Adrenal gland (tissue), 5 donors: ENCODE results near the gene USP49.

Source experiments
- POLR2A ChIP-seq, 2 donors: fragments of 450-650 bp; IDR thresholded peaks; one replicate each; pipeline ENCODE4 v1.6.1; 2017; ENCODE audit warnings: antibody characterized with exemption in 2 of 2, mild to moderate bottlenecking in 2 of 2, moderate library complexity in 1 of 2
- TF ChIP-seq, protein P1 (sequence below), 6 experiments: fragments of 450-650 bp in 4 of 6; fragments of 200-600 bp in 2 of 6; sonication (generic) in 1 of 6; IDR thresholded peaks; 1 replicate in 5 of 6; 2 replicates in 1 of 6; pipeline versions ENCODE4 v1.5.1 to v1.8.0; 2016 to 2021; ENCODE audit warnings: antibody characterized with exemption in 6 of 6, mild to moderate bottlenecking in 2 of 6, moderate library complexity in 1 of 6
- donor health status: DM: no; HTN: no; CAD: no.

DNA sequence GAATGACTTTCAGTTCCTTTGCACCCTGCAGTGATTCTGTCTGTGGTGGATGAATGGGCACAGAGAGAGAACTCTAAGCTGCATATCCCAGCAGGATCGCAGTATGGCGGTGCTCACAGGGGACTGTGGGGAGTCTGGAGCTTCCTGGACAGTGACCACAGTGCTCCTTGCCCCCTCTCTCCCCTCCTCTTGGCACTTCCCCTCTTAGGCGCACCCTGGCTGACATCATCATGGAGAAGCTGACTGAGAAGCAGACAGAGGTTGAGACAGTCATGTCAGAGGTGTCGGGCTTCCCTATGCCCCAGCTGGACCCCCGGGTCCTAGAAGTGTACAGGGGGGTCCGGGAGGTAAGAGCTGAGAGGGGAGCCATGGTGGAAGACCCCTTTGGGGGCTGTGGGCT is 34.7 kb upstream of the USP49 start:
- TF ChIP-seq, protein P1, sequence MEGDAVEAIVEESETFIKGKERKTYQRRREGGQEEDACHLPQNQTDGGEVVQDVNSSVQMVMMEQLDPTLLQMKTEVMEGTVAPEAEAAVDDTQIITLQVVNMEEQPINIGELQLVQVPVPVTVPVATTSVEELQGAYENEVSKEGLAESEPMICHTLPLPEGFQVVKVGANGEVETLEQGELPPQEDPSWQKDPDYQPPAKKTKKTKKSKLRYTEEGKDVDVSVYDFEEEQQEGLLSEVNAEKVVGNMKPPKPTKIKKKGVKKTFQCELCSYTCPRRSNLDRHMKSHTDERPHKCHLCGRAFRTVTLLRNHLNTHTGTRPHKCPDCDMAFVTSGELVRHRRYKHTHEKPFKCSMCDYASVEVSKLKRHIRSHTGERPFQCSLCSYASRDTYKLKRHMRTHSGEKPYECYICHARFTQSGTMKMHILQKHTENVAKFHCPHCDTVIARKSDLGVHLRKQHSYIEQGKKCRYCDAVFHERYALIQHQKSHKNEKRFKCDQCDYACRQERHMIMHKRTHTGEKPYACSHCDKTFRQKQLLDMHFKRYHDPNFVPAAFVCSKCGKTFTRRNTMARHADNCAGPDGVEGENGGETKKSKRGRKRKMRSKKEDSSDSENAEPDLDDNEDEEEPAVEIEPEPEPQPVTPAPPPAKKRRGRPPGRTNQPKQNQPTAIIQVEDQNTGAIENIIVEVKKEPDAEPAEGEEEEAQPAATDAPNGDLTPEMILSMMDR (IDR thresholded peaks at IDR 0.05) = no peak
- no peak for TF ChIP-seq POLR2A (IDR thresholded peaks at IDR 0.05)
